ENCODE measurements around the gene TMEM123. TPM values are rescaled to one million over a fixed set of nuclear protein-coding genes. Genes with fewer than 3 reads are reported as not detected.

TMEM123 gene
- polyA plus RNA-seq, 1 experiment, result 434 TPM

- Histone ChIP-seq H3K27me3 (ENCODE audit: control insufficient read depth, insufficient read depth, low read length) (no peaks in the 10 kb centered on the region), H3K9me3 (ENCODE audit: control insufficient read depth, insufficient read depth, low read length) (no peaks in the 10 kb centered on the region), H3K27ac (ENCODE audit: low read depth, low read length) (no peak overlapping the region), H3K4me3 (ENCODE audit: low read depth, low read length) (no peak overlapping the region)
- POLR2A ChIA-PET, result interaction anchor here (0.6 kb wide), 1 partner anchor 8 kb away, joined by 3 read pairs; no protein-coding TSS in a partner anchor
- CTCF ChIA-PET, result no interaction called here
- no peak for TF ChIP-seq CTCF (IDR thresholded peaks at IDR 0.05; ENCODE audit: low read depth, low read length)
- DNase-seq (ENCODE audit: low read depth, low spot score), result no peak
These were observed 5.3 kb upstream of the TMEM123 start for GRCh38 chr11:102457865-102458264.

GRCh38 chr11:102457056-102457677 is 4.6 kb upstream of the TMEM123 start:
- ChIA-PET CTCF (no interaction called here), POLR2A (interaction anchor here (0.6 kb wide), 2 partner anchors 9 to 68 kb away, joined by 3 to 11 read pairs; no protein-coding TSS in a partner anchor)
- no peak for TF ChIP-seq CTCF (IDR thresholded peaks at IDR 0.05; ENCODE audit: low read depth, low read length)
- H3K9me3 ChIP-seq (ENCODE audit: control insufficient read depth, insufficient read depth, low read length), result no peaks in the 10 kb centered on the region; the same call in 1 of the 2 replicates
- no peak overlapping the region for H3K27ac ChIP-seq (ENCODE audit: low read depth, low read length)
- no peaks in the 10 kb centered on the region for H3K27me3 ChIP-seq (ENCODE audit: control insufficient read depth, insufficient read depth, low read length)
- H3K4me3 ChIP-seq (ENCODE audit: low read depth, low read length), result no peak overlapping the region
- DNase-seq (ENCODE audit: low read depth, low spot score), result no peak

GRCh38 chr11:102456381-102456780 is 3.8 kb upstream of the TMEM123 start:
- no peak for TF ChIP-seq CTCF (IDR thresholded peaks at IDR 0.05; ENCODE audit: low read depth, low read length)
- ChIA-PET POLR2A (interaction anchor here (0.6 kb wide), 1 partner anchor 67 kb away, joined by 11 read pairs; no protein-coding TSS in a partner anchor), CTCF (no interaction called here)
- Histone ChIP-seq H3K27ac (ENCODE audit: low read depth, low read length) (no peak overlapping the region), H3K4me3 (ENCODE audit: low read depth, low read length) (no peak overlapping the region), H3K27me3 (ENCODE audit: control insufficient read depth, insufficient read depth, low read length) (no peaks in the 10 kb centered on the region), H3K9me3 (ENCODE audit: control insufficient read depth, insufficient read depth, low read length) (no peaks in the 10 kb centered on the region; the same call in 1 of the 2 replicates)
- DNase-seq (ENCODE audit: low read depth, low spot score), result no peak

GRCh38 chr11:102453921-102454320 is 1.4 kb upstream of the TMEM123 start:
- H3K9me3 ChIP-seq (ENCODE audit: control insufficient read depth, insufficient read depth, low read length), result no peaks in the 10 kb centered on the region; the same call in 1 of the 2 replicates
- no peak overlapping the region for H3K4me3 ChIP-seq (ENCODE audit: low read depth, low read length)
- no peaks in the 10 kb centered on the region for H3K27me3 ChIP-seq (ENCODE audit: control insufficient read depth, insufficient read depth, low read length)
- no peak for TF ChIP-seq CTCF (IDR thresholded peaks at IDR 0.05; ENCODE audit: low read depth, low read length)
- ChIA-PET POLR2A (no interaction called here), CTCF (interaction anchor here (1.0 kb wide), 1 partner anchor 42 kb away, joined by 3 read pairs; no protein-coding TSS in a partner anchor)
- DNase-seq (ENCODE audit: low read depth, low spot score), result no peak
- H3K27ac ChIP-seq (ENCODE audit: low read depth, low read length), result no peak overlapping the region

GRCh38 chr11:102453302-102453695 is 734 bp upstream of the TMEM123 start:
- no peaks in the 10 kb centered on the region; the same call in 1 of the 2 replicates for H3K9me3 ChIP-seq (ENCODE audit: control insufficient read depth, insufficient read depth, low read length)
- TF ChIP-seq CTCF (IDR thresholded peaks at IDR 0.05; ENCODE audit: low read depth, low read length), result no peak
- peak overlapping the region; percentile 89 for H3K4me3 ChIP-seq (ENCODE audit: low read depth, low read length)
- no peaks in the 10 kb centered on the region for H3K27me3 ChIP-seq (ENCODE audit: control insufficient read depth, insufficient read depth, low read length)
- H3K27ac ChIP-seq (ENCODE audit: low read depth, low read length), result peak overlapping the region; percentile 85
- DNase-seq (ENCODE audit: low read depth, low spot score), result no peak
- POLR2A ChIA-PET, result no interaction called here
- CTCF ChIA-PET, result interaction anchor here (1.0 kb wide), 1 partner anchor 43 kb away, joined by 3 read pairs; no protein-coding TSS in a partner anchor
